HG03064 (cell line): ENCODE data around the gene NPBWR2.

Source experiments
- ATAC-seq: cut with Tn5 transposase; IDR thresholded peaks from one replicate; pipeline ENCODE4 v1.9.1; 2021; ENCODE audit warnings: low read depth; ENCODE audit not compliant: unreplicated experiment

Gene NPBWR2

DNA sequence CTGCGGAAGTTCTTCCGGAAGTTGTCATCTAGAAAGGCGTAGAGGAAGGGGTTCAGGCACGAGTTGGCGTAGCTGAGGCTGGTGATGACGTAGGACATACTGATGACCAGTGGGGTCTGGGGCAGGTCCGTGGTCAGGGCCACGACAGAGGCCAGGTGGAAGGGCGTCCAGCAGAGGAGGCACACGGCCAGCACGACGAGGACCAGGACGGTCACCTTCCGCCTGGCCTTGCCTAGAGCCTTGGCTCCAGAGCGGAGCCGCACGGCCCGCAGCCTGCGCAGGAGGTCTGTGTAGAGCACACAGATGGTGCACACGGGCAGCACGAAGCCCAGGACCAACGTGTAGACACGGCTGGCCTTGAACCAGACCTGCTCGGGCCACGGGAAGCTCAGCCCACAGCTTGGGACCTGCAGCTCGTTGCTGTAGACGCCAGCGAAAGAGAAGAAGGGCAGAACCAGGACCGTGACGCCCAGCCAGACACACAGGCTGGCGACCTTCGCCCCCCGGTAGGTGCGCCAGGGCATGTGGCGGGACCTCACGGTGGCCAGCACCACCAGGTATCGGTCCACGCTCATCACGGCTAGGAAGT lies 1.4 kb downstream of the NPBWR2 start:
- ATAC-seq: no peak

DNA sequence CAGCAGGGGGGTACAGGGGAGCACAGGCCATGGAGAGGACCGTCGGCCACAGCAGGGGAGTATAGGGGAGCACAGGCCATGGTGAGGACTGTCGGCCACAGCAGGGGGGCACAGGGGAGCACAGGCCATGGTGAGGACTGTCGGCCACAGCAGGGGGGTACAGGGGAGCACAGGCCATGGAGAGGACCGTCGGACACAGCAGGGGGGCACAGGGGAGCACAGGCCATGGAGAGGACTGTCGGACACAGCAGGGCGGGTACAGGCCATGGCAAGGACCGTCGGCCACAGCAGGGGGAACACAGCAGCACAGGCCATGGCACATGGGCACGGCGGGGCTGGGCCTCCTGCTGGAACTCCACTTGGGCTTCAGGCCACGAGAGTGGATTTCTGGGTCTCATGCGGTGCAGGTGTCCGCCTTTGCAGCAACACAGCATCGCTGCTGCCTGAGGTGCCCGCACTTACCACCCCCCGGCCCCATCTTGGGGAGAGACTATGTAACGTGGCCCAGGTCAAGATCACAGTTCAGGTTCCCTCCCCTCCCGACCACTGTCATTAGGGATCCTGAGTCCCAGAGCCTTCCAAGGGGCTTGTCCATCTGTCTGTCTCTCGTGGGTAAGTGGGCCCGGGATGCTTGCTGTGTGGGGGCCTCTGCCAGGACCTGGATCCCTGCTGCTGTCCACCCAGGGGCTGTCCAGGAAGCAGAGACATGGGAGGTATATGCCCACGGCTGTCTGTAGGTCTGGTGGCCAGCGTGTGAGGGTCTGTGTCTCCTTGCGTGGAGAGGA lies 2.5 kb downstream of the NPBWR2 start:
- no peak for ATAC-seq

DNA sequence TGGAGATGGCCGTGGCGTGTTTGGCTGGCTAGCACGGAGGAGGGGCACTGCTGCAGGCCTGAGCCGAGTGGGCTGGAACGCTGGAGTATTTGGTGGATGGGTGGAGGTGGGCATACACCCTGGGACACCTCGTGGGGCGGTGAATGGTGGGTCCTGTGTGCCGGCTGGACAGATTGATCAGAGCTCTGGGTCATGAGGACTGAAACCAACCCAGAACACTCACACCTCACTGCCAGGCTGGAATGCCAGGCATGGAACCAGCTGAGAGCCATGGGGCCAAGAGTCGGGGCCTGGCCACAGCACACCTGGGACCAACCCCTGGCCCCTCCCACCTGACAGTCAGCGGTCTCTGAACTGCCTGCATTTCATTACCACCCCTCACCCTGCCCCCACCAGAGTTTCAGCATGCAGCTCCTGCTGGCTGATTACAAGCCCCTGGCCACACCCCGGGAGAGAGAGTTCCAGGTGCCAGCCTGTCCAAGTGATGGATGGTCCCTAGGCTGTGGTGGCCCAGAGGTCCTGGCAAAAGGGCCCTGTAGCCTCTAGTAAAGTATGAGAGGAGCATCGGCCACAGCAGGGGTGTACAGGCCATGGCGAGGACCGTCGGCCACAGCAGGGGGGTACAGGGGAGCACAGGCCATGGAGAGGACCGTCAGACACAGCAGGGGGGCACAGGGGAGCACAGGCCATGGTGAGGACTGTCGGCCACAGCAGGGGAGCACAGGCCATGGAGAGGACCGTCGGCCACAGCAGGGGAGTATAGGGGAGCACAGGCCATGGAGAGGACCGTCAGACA lies 3.3 kb downstream of the NPBWR2 start:
- ATAC-seq: no peak

DNA sequence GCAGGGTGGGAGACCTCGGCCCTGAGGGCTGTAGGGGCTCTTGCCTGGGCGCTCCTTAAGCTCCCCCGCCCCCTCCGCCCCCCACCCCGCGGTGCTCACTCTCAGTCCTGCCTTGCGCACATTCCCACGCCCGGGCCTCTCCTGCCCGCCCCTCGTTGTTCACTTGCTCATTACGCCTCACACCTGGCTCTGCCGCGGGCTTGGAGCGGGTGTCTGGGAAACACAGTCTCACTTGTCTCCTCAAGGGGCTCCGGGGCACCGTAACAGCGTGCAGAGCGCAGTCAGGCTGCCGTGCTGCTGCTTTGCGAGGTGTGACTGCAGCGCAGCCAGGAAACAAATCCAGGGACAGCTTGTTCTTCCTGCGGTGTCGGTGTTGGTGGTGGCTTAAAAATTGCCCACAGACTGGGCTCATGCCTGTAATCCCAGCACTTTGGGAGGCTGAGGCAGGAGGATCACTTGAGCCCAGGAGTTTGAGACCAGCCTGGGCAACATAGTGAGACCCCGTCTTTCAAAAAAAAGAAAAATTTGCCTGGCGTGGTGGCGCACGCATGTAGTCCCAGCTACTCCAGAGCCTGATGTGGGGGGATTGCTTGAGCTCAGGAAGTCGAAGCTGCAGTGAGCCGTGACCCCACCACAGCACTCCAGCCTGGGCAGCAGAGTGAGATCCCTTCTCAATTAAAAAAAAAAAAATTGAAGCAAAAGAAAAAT lies 4.6 kb downstream of the NPBWR2 start:
- no peak for ATAC-seq

DNA sequence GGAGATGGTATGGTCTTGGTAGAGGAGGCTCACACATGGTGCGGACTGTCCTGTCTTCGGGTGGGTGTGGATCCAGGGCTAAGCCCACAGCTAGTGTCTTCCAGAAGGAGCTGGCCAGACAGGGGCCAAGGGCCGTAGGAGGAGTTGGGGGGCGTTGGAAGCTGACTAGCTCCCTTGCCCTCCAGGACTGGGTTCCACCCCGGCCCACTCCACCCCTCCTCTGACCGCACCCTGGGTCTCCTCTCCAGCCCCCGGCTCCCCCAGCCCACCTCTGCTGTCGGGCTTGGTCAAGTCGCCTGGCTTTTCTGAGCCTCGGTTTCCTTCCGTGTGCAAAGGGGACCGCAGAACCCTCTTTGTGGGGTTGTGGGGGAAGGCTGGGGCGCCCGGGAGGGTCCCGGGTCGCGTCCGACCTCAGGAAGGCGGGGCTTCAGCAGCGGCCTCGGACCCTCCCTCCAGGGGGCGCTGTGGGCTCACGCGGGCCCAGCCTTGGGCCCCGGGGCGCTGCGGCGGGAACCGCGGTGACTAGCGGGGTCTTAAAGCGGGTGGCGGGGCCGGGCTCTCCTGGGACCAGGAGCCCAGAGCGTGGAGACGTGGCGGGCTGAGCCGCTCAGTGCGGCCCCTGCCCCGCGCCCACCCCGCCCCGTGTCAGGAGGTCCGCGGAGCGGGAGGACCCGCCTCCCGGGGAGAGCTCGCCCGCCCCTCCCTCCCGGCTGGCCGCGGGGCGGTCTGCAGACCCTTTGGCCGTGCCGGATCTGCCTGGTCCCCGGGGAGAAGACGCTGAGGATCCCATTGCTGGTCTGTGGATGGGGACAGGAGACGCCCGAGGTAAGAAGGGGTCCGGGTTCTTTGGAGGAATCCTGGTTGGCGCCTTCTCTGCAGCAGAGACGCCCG lies 5.4 kb downstream of the NPBWR2 start:
- ATAC-seq: no peak

DNA sequence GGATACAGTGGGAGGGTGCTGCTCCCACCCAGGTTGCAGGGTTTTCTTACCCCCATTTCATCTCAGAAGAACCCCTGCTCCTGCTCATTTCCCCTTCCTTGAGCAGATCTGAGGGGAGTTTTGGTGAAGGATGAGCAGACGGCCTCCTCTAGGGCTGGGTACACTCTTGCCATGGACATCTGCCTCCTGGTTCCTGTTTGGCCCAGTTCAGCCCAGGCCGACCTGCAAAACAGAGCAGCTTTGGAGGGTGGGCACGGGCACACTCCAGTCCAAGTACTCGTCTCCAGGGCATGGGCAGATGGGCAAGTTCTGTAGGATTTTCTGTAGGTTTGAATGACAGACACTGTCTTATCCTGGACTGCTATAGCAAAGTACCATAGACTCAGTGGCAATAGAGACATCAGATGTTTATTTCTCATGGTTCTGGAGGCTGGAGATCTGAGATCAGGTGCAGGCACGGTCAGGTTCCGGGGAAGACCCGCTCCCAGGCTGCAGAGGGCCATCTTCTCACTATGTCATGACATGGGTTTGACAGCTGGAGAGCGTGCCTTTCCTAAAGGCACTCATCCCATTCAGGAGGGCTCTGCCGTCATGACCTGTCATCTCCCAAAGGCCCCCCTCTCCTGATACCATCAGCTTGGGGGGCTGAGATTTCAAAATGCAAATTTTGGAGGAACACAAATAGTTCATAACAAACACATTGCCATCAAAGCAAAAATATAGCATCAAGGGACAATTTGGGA lies 6.2 kb downstream of the NPBWR2 start:
- ATAC-seq: no peak

DNA sequence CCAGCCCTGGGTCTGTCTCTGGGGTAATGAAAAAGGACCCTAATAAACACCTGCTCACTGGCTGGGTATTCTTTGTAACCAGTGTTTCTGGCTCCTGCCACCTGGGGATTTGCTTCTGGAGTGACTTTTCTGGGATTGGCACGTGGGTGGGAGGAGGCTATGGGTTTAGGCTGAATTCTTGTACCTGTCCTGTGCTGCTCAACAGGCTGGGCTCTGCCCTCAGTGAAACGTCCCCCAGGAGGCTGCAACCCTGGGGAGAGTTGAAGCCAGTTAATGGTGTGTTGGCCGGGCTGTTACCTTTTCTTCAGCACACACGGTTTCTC lies 6.8 kb downstream of the NPBWR2 start:
- no peak for ATAC-seq

DNA sequence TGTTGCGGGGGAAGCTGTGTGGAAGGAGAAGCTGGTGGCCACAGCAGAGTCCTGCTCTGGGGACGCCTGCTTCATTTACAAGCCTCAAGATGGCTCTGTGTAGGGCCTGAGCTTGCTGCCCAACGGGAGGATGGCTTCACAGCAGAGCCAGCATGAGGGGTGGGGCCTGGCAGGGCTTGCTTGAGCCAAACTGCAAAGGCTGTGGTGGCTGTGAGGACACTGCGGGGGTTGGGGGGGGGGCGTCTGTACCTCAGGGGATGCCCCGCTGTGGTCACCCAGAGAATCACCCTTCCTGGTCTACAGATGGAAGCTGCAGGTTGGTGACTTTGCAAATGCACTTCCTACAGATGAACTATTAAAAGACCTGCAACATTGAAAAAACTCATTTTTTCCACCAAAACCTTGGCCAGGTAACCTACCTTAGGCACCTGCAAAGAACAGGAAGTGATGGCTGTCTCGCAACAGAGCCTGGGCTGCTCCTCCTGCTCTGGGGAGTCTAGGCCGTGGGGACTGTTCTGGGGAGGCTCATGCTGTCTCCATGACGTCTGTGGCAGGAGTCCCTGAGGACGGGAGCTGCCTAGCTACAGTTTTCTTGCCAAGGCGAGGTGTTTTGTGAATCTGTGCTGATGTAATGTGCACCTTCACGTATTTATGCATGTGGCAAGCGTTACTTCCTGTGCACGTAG lies 7.3 kb downstream of the NPBWR2 start:
- no peak for ATAC-seq

DNA sequence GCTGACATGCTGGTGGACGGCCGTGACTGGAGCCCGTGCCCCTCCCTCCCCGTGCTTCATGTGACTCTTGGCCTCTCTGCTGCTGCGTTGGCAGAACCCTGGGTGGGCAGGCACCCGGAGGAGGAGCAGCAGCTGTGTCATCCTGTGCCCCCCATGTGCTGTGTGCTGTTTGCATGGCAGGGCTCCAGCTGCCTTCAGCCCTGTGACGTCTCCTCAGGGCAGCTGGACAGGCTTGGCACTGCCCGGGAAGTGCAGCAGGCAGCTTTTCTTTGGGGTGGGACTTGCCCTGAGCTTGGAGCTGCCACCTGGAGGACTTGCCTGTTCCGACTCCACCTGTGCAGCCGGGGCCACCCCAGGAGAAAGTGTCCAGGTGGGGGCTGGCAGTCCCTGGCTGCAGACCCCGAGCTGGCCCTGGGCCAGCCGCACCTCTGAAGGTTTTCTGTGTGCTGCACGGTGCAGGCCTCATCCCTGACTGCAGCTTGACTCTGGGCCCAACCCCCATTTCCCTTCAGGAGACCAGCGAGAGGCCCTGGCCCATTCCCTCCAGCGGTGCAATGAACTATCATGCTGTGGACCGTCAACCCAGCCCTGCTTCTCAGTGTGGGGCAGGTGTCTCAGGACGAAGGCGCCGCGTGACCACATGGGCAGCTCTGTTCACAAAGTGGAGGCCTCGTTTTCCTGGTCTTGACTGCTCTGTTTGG lies 8.1 kb downstream of the NPBWR2 start:
- no peak for ATAC-seq

DNA sequence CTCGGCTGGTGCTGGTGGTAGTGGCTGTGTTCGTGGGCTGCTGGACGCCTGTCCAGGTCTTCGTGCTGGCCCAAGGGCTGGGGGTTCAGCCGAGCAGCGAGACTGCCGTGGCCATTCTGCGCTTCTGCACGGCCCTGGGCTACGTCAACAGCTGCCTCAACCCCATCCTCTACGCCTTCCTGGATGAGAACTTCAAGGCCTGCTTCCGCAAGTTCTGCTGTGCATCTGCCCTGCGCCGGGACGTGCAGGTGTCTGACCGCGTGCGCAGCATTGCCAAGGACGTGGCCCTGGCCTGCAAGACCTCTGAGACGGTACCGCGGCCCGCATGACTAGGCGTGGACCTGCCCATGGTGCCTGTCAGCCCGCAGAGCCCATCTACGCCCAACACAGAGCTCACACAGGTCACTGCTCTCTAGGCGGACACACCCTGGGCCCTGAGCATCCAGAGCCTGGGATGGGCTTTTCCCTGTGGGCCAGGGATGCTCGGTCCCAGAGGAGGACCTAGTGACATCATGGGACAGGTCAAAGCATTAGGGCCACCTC lies 8.8 kb downstream of the NPBWR2 start:
- no peak for ATAC-seq

DNA sequence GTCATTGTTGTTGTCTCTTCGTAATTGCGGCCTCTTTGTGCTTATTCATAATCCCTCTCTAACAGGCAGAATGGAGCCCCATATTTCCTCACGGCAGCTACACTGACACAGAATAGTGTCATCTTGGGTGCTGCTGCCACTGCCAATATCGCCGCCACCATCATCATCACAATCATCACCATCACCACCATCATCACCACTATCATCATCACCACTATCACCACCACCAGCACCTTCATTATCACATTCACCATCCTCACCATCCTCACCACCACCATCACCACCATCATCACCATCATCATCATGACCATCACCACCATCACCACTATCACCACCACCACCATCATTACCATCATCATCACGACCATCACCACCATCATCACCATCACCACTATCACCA lies 10.8 kb downstream of the NPBWR2 start:
- no peak for ATAC-seq

DNA sequence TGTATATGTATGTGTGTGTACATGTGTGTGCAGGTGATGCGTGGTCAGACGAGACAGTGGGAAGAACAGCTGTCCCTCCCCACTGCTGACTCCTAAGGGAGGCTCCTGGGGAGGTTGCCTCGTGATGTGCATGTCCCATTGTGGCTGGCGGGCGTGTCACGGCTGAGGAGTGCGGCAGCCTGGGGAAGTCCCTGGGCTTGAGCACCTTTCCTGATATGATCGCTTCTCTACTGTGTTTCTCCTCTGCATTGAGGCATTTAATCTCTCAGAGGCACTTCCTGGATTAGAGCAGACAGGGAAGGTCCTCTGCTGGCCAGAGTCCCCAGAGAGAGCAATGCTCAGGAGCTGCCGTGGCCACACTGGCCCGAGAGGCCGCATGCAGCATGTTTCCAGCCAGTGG lies 11.4 kb downstream of the NPBWR2 start:
- no peak for ATAC-seq

DNA sequence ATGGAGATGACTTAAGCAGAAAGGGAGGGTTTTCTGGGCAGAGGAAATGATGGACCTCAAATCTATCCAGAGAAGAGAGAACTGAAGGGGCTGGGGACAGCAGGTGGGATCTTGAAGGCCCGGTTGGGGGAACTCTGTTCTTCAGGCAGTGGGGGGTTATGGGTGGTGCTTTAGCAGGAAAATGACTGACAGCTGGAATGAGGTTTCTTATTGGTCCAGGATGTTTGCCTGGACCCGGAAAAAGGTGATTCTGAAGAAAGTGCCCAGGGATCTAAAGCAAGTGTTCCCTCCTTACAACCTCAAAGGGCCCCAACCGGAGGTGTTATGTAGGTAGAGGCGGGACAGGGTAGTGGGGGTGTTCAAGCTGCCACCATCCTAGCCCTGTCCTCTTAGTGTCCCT lies 11.9 kb downstream of the NPBWR2 start:
- no peak for ATAC-seq

DNA sequence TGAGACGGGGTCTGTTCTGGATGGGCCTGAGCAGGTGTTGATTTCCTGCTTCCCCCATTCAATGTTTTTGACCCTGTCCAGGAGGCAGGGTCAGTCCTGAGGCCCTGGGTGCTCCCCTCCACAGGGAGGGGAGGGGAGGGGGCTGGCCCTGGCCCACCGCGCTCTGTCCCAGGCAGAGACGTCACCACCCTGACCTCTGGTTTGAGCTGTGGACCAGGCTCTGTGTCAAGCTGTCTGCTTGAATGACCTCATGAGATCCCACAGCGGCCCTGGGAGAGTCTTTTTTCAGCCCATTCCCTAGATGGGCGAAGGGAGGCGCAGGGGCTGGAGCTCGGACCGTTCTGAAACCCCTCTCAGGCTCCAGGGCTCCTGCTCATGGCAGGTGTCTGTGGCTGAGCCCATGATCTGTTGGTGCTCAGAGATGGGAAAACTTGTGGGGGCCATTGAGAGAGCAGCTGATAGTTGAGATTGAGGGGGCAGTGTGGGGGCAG lies 14.3 kb downstream of the NPBWR2 start:
- no peak for ATAC-seq

DNA sequence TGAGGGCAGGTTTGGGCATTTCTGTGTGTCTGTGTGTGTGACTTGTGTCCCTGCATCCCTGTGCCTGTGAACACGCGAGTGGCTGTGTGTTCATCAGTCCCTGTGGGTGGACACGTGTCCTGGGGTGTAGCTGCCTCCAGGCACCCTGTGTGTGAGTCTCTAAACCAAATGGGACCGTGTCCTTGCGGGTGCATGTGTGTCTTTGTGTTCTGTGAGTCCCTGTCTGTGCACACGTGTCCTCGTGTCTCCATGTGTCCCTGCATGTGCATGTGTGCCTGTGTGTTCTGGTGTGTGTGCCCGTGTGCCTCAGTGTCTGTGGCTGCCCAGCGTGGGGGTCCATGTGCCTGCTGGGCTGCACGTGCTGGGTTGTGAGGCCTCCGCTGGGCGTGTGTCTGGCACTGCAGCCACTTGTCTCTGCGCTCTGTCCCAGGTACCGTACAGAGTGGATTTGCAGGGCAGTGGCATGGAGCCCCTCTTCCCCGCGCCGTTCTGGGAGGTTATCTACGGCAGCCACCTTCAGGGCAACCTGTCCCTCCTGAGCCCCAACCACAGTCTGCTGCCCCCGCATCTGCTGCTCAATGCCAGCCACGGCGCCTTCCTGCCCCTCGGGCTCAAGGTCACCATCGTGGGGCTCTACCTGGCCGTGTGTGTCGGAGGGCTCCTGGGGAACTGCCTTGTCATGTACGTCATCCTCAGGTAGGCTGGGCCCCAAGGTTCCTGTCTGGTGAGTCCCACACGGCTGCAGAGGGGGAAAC lies 14.9 kb downstream of the NPBWR2 start:
- ATAC-seq: no peak

DNA sequence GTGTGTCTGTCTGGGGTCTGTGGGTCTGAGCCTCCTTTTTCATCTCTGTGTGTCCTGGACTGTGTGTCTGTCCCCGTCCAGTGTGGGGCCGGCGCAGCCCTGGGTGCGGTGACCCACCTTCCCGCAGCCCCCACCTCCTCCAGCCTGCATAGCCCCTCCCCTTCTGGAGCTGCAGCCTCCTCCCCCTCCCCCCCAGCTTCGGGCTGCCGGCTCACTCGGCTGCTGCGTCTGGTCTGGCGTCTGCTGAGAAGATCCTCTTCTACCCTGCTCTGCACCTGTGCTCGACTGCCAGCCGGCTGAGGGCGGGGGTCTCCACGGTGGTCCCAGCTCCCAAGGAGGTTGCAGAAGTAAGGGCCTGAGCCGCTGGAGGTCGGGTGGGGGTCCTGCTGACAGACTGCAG lies 15.6 kb downstream of the NPBWR2 start:
- no peak for ATAC-seq

DNA sequence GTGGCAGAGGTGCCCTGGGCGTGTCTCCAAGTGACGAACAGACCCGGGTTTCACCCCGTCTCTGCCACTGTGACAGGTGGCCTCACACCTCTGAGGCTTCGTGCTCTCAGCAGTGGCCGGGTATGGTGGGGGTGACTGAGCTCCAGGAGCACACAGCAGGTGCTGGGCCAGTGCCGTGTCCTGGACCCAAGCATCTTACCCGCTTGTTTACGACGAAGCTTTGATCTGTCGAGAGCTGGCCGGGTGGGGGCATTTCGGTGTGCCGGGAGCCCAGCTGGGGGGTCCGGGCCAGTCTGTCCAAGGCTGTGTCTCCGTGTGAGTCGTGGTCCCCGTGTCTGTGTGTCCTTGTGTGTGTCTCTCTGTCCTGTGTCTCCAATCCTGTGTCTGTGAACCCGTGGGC lies 16.0 kb downstream of the NPBWR2 start:
- no peak for ATAC-seq
